Liver (tissue), 9 donors: ENCODE measurements around the gene FEZ2. TPM values are rescaled to one million over a fixed set of nuclear protein-coding genes. Genes with fewer than 3 reads are reported as not detected.

Experiments used
- DNase-seq: peaks from one replicate; pipeline ENCODE4 v3.0.0-alpha.2; 2017; ENCODE audit warnings: low spot score
- H3K27ac ChIP-seq, 2 donors: one replicate each; pipeline ENCODE4 v1.7.0; 2013; ENCODE audit warnings: inconsistent platforms in 2 of 2, low read length in 2 of 2, control low read depth in 1 of 2, low read depth in 1 of 2, mild to moderate bottlenecking in 1 of 2
- H3K27me3 ChIP-seq, 4 donors: one replicate each; pipeline versions ENCODE4 v1.6.1 to v1.7.0; 2013; ENCODE audit warnings: low read length in 3 of 4, inconsistent platforms in 1 of 4, mild to moderate bottlenecking in 1 of 4, moderate library complexity in 1 of 4; ENCODE audit not compliant: control insufficient read depth in 4 of 4, insufficient read depth in 4 of 4
- H3K36me3 ChIP-seq, 4 donors: one replicate each; pipeline versions ENCODE4 v1.6.1 to v1.7.0; 2013; ENCODE audit warnings: low read length in 3 of 4, mild to moderate bottlenecking in 3 of 4, low read depth in 1 of 4, moderate library complexity in 1 of 4; ENCODE audit not compliant: control insufficient read depth in 4 of 4, insufficient read depth in 3 of 4
- H3K4me1 ChIP-seq, 4 donors: one replicate each; pipeline versions ENCODE4 v1.6.1 to v1.7.0; 2013; ENCODE audit warnings: low read length in 3 of 4, mild to moderate bottlenecking in 3 of 4, moderate library complexity in 1 of 4; ENCODE audit not compliant: control insufficient read depth in 4 of 4, insufficient read depth in 4 of 4
- H3K4me3 ChIP-seq, 3 donors: one replicate each; pipeline versions ENCODE4 v1.6.1 to v1.7.0; 2013; ENCODE audit warnings: low read length in 3 of 3, control low read depth in 1 of 3, low read depth in 1 of 3, mild to moderate bottlenecking in 1 of 3
- H3K9ac ChIP-seq, 2 donors: one replicate each; pipeline ENCODE4 v1.7.0; 2013; ENCODE audit warnings: low read length in 2 of 2, mild to moderate bottlenecking in 2 of 2, moderate library complexity in 2 of 2, control low read depth in 1 of 2, low read depth in 1 of 2
- H3K9me3 ChIP-seq, 4 donors: one replicate each; pipeline versions ENCODE4 v1.6.1 to v1.7.0; 2013; ENCODE audit warnings: low read length in 3 of 4; ENCODE audit not compliant: control insufficient read depth in 4 of 4
- ATF3 ChIP-seq: IDR thresholded peaks from 2 replicates; pipeline ENCODE4 v1.6.1; 2016; ENCODE audit warnings: antibody characterized with exemption
- CTCF ChIP-seq: fragments of 150-350 bp; IDR thresholded peaks from 2 replicates; pipeline ENCODE4 v1.5.1; 2017; ENCODE audit warnings: improper control_type of control experiment, low read depth, low read length; ENCODE audit not compliant: missing input control
- EGR1 ChIP-seq, 2 donors: IDR thresholded peaks; 2 replicates each; pipeline ENCODE4 v1.6.1; 2016 to 2018; ENCODE audit warnings: antibody characterized with exemption in 2 of 2, low read depth in 2 of 2
- FOXA1 ChIP-seq: IDR thresholded peaks from 2 replicates; pipeline ENCODE4 v1.6.1; 2016; ENCODE audit warnings: antibody characterized with exemption
- FOXA2 ChIP-seq: IDR thresholded peaks from 2 replicates; pipeline ENCODE4 v1.6.1; 2016; ENCODE audit warnings: antibody characterized with exemption
- GABPA ChIP-seq, 2 donors: IDR thresholded peaks in 1 of 2; conservative IDR thresholded peaks in 1 of 2; 2 replicates each; pipeline ENCODE4 v1.6.1; 2016; ENCODE audit warnings: antibody characterized with exemption in 2 of 2, mild to moderate bottlenecking in 1 of 2, moderate library complexity in 1 of 2
- HNF4A ChIP-seq, 2 donors: conservative IDR thresholded peaks; 2 replicates each; pipeline ENCODE4 v1.6.1; 2016; ENCODE audit warnings: antibody characterized with exemption in 2 of 2, mild to moderate bottlenecking in 2 of 2
- HNF4G ChIP-seq: IDR thresholded peaks from 2 replicates; pipeline ENCODE4 v1.6.1; 2016; ENCODE audit warnings: antibody characterized with exemption
- JUND ChIP-seq, 2 donors: IDR thresholded peaks; 2 replicates each; pipeline ENCODE4 v1.6.1; 2016; ENCODE audit warnings: antibody characterized with exemption in 2 of 2
- MAX ChIP-seq: IDR thresholded peaks from 2 replicates; pipeline ENCODE4 v1.6.1; 2016; ENCODE audit warnings: antibody characterized with exemption
- NR2F2 ChIP-seq: IDR thresholded peaks from 2 replicates; pipeline ENCODE4 v1.6.1; 2016; ENCODE audit warnings: antibody characterized with exemption
- RAD21 ChIP-seq, 2 donors: IDR thresholded peaks; 2 replicates each; pipeline ENCODE4 v1.6.1; 2016; ENCODE audit warnings: antibody characterized with exemption in 2 of 2, mild to moderate bottlenecking in 2 of 2
- REST ChIP-seq: IDR thresholded peaks from 2 replicates; pipeline ENCODE4 v1.6.1; 2016; ENCODE audit warnings: antibody characterized with exemption, mild to moderate bottlenecking
- RXRA ChIP-seq, 2 donors: IDR thresholded peaks; 2 replicates each; pipeline ENCODE4 v1.6.1; 2017 to 2018; ENCODE audit warnings: antibody characterized with exemption in 2 of 2, mild to moderate bottlenecking in 1 of 2
- SP1 ChIP-seq: IDR thresholded peaks from 2 replicates; pipeline ENCODE4 v1.6.1; 2018; ENCODE audit warnings: antibody characterized with exemption, mild to moderate bottlenecking
- TAF1 ChIP-seq: conservative IDR thresholded peaks from 2 replicates; pipeline ENCODE4 v1.6.1; 2016; ENCODE audit warnings: antibody characterized with exemption, mild to moderate bottlenecking
- YY1 ChIP-seq: IDR thresholded peaks from 2 replicates; pipeline ENCODE4 v1.6.1; 2016; ENCODE audit warnings: antibody characterized with exemption, mild to moderate bottlenecking
- ZBTB33 ChIP-seq: IDR thresholded peaks from 2 replicates; pipeline ENCODE4 v1.6.1; 2016; ENCODE audit warnings: antibody characterized with exemption
- WGBS: extraction: QIAGEN DNeasy Blood & Tissue Kit; methylation state at CpG from one replicate; pipeline ENCODE4 v1.1.7; 2013; 5-methylcytosine and 5-hydroxymethylcytosine counted together
- polyA plus RNA-seq, 2 donors: library from polyadenylated mRNA; stranded (reverse) in 1 of 2; unstranded in 1 of 2; fragments of 200-250 nt in 1 of 2; fragments of >200 nt in 1 of 2; fragmentation: Nextera tagmentation in 1 of 2; extraction: Ambion mirVana in 1 of 2; gene quantifications; one replicate each; pipeline versions ENCODE4 v1.2.1 to v1.2.3, GENCODE V29; 2013 to 2015
- total RNA-seq, 2 donors: library from RNA; depleted of rRNA; stranded (reverse); fragments of >200 nt; gene quantifications; one replicate each; pipeline ENCODE4 v1.2.3, GENCODE V29; 2014
- donor health status: healthy.
- donor health status: healthy.
- donor health status: healthy.
- donor health status: healthy.
- donor health status: healthy.

Gene FEZ2
- total and polyA plus RNA-seq, 4 donors: 11.9 to 16.1 (median 14.1) TPM

- no peak overlapping the region for H3K9ac ChIP-seq
- no peaks in the 10 kb centered on the region for H3K27me3 ChIP-seq
- no peaks in the 10 kb centered on the region for H3K9me3 ChIP-seq
- no peaks in the 10 kb centered on the region for H3K4me1 ChIP-seq
- no peak for DNase-seq
- no peak overlapping the region for H3K4me3 ChIP-seq
- H3K27ac ChIP-seq: no peak overlapping the region
- no peak for TF ChIP-seq YY1
- TF ChIP-seq GABPA (IDR thresholded peaks at IDR 0.05 in 1 of 2, conservative IDR thresholded peaks at IDR 0.05 in 1 of 2): no peak
- no peak for TF ChIP-seq REST
- no peak for TF ChIP-seq TAF1
- no peak for TF ChIP-seq MAX
- WGBS: 87% methylated on average over 10 of the region's 10 CpGs
- H3K36me3 ChIP-seq: peaks cover 15 to 36% (median 24%) of the 10 kb centered on the region in 4 donors
Measured at GRCh38 chr2:36578343-36579296, 19.3 kb downstream of the FEZ2 start.

- peaks cover 14 to 34% (median 21%) of the 10 kb centered on the region in 4 donors for H3K36me3 ChIP-seq
- no peak for TF ChIP-seq NR2F2
- no peak for TF ChIP-seq HNF4A (conservative IDR thresholded peaks at IDR 0.05)
- TF ChIP-seq HNF4G: no peak
- TF ChIP-seq TAF1: no peak
- no peak for TF ChIP-seq CTCF
- no peak for TF ChIP-seq JUND (IDR thresholded peaks at IDR 0.05)
- TF ChIP-seq EGR1 (IDR thresholded peaks at IDR 0.05; ENCODE audit: low read depth in 2 of 2): no peak
- no peak for TF ChIP-seq ZBTB33
- TF ChIP-seq REST: no peak
- TF ChIP-seq SP1: no peak
- no peak for TF ChIP-seq FOXA2
- TF ChIP-seq YY1: no peak
- TF ChIP-seq RAD21 (IDR thresholded peaks at IDR 0.05): no peak
- no peak for TF ChIP-seq FOXA1
- no peak for TF ChIP-seq ATF3
- TF ChIP-seq GABPA (IDR thresholded peaks at IDR 0.05 in 1 of 2, conservative IDR thresholded peaks at IDR 0.05 in 1 of 2): no peak
- no peak for TF ChIP-seq RXRA (IDR thresholded peaks at IDR 0.05)
Measured at GRCh38 chr2:36577884-36578283, 20.1 kb downstream of the FEZ2 start.

More at GRCh38 chr2:36577884-36578283, 20.1 kb downstream of the FEZ2 start:
- H3K27ac ChIP-seq: no peak overlapping the region
- no peaks in the 10 kb centered on the region for H3K27me3 ChIP-seq
- no peaks in the 10 kb centered on the region for H3K4me1 ChIP-seq
- H3K4me3 ChIP-seq: no peak overlapping the region
- 95% methylated on average over 2 of the region's 2 CpGs for WGBS
- H3K9ac ChIP-seq: no peak overlapping the region
- DNase-seq: no peak
- H3K9me3 ChIP-seq: no peaks in the 10 kb centered on the region
